CD4-positive, alpha-beta T cell treated with Interferon gamma for 1 hour (primary cell): Measurements from ENCODE around the gene PIN1.
A peak's percentile ranks its signal among the peaks of the same experiment; 100 is the strongest.

Experiments used
- DNase-seq: peaks from one replicate; pipeline ENCODE4 v3.0.0-alpha.2; 2020

Gene PIN1

GRCh38 chr19:9857076-9857721, 22.1 kb downstream of the PIN1 start:
- no peak for DNase-seq

GRCh38 chr19:9857920-9858746, 23.0 kb downstream of the PIN1 start:
- DNase-seq: peak; percentile 5

- no peak for DNase-seq
Observed at GRCh38 chr19:9858766-9859165, 23.6 kb downstream of the PIN1 start.

- no peak for DNase-seq
Observed at GRCh38 chr19:9860407-9860806, 25.3 kb downstream of the PIN1 start.

- DNase-seq: no peak
Observed at GRCh38 chr19:9861503-9861902, 26.4 kb downstream of the PIN1 start.

- DNase-seq: no peak
Observed at GRCh38 chr19:9862938-9863337, 27.8 kb downstream of the PIN1 start.

- DNase-seq: no peak
Observed at GRCh38 chr19:9863759-9864158, 28.6 kb downstream of the PIN1 start.

GRCh38 chr19:9865732-9866501, 30.8 kb downstream of the PIN1 start:
- peak; percentile 48 for DNase-seq

GRCh38 chr19:9868983-9869617, 34.0 kb downstream of the PIN1 start:
- no peak for DNase-seq

GRCh38 chr19:9871626-9872338, 36.7 kb downstream of the PIN1 start:
- DNase-seq: no peak

- no peak for DNase-seq
Observed at GRCh38 chr19:9872618-9873242, 37.6 kb downstream of the PIN1 start.

- no peak for DNase-seq
Observed at GRCh38 chr19:9875031-9875627, 40.0 kb downstream of the PIN1 start.

- DNase-seq: no peak
Observed at GRCh38 chr19:9875796-9876195, 40.7 kb downstream of the PIN1 start.

GRCh38 chr19:9877780-9878510, 42.8 kb downstream of the PIN1 start:
- DNase-seq: no peak

- DNase-seq: no peak
Observed at GRCh38 chr19:9878511-9879196, 43.5 kb downstream of the PIN1 start.

GRCh38 chr19:9881720-9882119, 46.6 kb downstream of the PIN1 start:
- DNase-seq: no peak

- DNase-seq: no peak
Observed at GRCh38 chr19:9883231-9883758, 48.2 kb downstream of the PIN1 start.

GRCh38 chr19:9883764-9884163, 48.6 kb downstream of the PIN1 start:
- DNase-seq: no peak

GRCh38 chr19:9885077-9885552, 50.0 kb downstream of the PIN1 start:
- DNase-seq: no peak
